Coronary artery (tissue), 2 donors: ENCODE results near the gene CEP41.
A peak's percentile ranks its signal among the peaks of the same experiment; 100 is the strongest.

Experiments
- DNase-seq: peaks from one replicate; pipeline ENCODE4 v3.0.0-alpha.2; 2017; ENCODE audit warnings: low spot score
- H3K27ac ChIP-seq, 2 donors: fragments of 200-600 bp; sonication (generic); one replicate each; pipeline ENCODE4 v1.5.1; 2016 to 2019
- H3K4me3 ChIP-seq: fragments of 200-600 bp; sonication (generic); 2 replicates; pipeline ENCODE4 v1.5.1; 2016; ENCODE audit warnings: mild to moderate bottlenecking, moderate library complexity
- CTCF ChIP-seq: fragments of 200-600 bp; sonication (generic); IDR thresholded peaks from one replicate; pipeline ENCODE4 v1.5.1; 2019; ENCODE audit warnings: antibody characterized with exemption

The CEP41 gene

GRCh38 chr7:130383187-130383980, 57.4 kb downstream of the CEP41 start:
- no peak overlapping the region for H3K27ac ChIP-seq
- TF ChIP-seq CTCF: no peak
- peak; percentile 58 for DNase-seq
- no peak overlapping the region for H3K4me3 ChIP-seq

GRCh38 chr7:130381468-130382312, 59.1 kb downstream of the CEP41 start:
- H3K27ac ChIP-seq: no peak overlapping the region
- peak; percentile 69 for DNase-seq
- no peak overlapping the region for H3K4me3 ChIP-seq
- TF ChIP-seq CTCF: no peak

GRCh38 chr7:130380861-130381455, 59.9 kb downstream of the CEP41 start:
- DNase-seq: peak; percentile 63
- Histone ChIP-seq H3K4me3 (no peak overlapping the region), H3K27ac (no peak overlapping the region)
- TF ChIP-seq CTCF: no peak

GRCh38 chr7:130379921-130380860, 60.6 kb downstream of the CEP41 start, which contains the start of gene CPA1:
Gene CPA1 (plus strand): TSS chr7:130380494. CDS start chr7:130380521, 27 bp downstream.
- Histone ChIP-seq H3K4me3 (no peak within 1 kb of the TSS), H3K27ac (peak within 1 kb of the TSS in 1 of 2 donors; percentile 51)
- TF ChIP-seq CTCF: no peak
- peak; percentile 72 for DNase-seq

GRCh38 chr7:130379532-130379920, 61.3 kb downstream of the CEP41 start:
- no peak overlapping the region for H3K4me3 ChIP-seq
- no peak for DNase-seq
- H3K27ac ChIP-seq: peak overlapping the region in 1 of 2 donors; percentile 51
- no peak for TF ChIP-seq CTCF

GRCh38 chr7:130379019-130379418, 61.8 kb downstream of the CEP41 start:
- no peak overlapping the region for H3K4me3 ChIP-seq
- peak; percentile 31 for DNase-seq
- no peak for TF ChIP-seq CTCF
- no peak overlapping the region for H3K27ac ChIP-seq
